Effector memory CD4-positive, alpha-beta T cell (primary cell): ENCODE measurements around the gene ENG.
A peak's percentile ranks its signal among the peaks of the same experiment; 100 is the strongest.

ENCODE experiments used
- DNase-seq, 3 donors: peaks; one replicate each; pipeline ENCODE4 v3.0.0-alpha.2; 2020
- H3K27ac ChIP-seq: 2 replicates; pipeline ENCODE4 v1.7.0; 2013; ENCODE audit warnings: mild to moderate bottlenecking, low read length, moderate library complexity; ENCODE audit not compliant: insufficient read depth, poor library complexity, severe bottlenecking
- H3K27me3 ChIP-seq: replicated peaks from 2 replicates; pipeline ENCODE4 v1.7.0; 2013; ENCODE audit warnings: mild to moderate bottlenecking, low read length; ENCODE audit not compliant: insufficient read depth, control insufficient read depth, poor library complexity, severe bottlenecking
- H3K36me3 ChIP-seq: 2 replicates; pipeline ENCODE4 v1.7.0; 2013; ENCODE audit warnings: mild to moderate bottlenecking, low read length, moderate library complexity; ENCODE audit not compliant: control insufficient read depth, insufficient read depth
- H3K4me1 ChIP-seq: 2 replicates; pipeline ENCODE4 v1.7.0; 2013; ENCODE audit warnings: low read length, mild to moderate bottlenecking; ENCODE audit not compliant: control insufficient read depth, insufficient read depth, poor library complexity, severe bottlenecking
- H3K4me3 ChIP-seq: 2 replicates; pipeline ENCODE4 v1.7.0; 2013; ENCODE audit warnings: low read length, low read depth, mild to moderate bottlenecking; ENCODE audit not compliant: insufficient read depth, poor library complexity, severe bottlenecking
- H3K9me3 ChIP-seq: 2 replicates; pipeline ENCODE4 v1.7.0; 2013; ENCODE audit warnings: mild to moderate bottlenecking, low read length, moderate library complexity; ENCODE audit not compliant: control insufficient read depth

Gene ENG

DNA sequence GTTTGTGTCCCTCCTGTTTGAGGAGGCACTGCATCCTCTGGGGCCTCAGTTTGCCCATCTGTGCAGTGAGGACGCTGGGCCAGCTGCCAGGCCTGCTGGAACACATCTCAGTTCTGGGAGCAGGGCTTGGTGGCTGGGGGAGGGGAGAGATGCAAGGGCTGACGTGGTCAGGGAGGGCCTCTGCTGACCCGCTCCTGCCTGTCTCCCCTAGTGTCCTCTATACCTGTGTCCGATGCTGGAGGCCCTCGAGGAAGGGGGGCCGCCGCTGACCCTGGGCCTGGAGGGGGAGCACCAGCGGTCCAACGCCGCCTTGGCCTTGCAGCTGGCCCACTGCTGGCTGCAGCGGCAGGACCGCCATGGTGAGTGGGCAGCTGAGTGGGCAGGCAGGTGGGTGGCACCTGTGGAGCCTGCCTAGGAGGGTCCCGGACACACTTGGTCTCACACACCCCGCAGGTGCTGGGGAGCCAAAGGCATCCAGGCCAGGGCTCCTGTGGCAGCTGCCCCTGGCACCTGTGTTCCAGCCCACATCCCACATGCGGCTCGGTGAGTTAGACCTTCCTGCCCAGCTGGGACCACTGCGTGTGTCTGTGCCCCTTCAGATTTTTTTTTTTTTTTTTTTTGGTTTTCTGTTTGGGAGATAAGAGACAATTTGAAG, 46.0 kb downstream of the ENG start:
- H3K9me3 ChIP-seq, result no peaks in the 10 kb centered on the region
- peaks cover 9% of the 10 kb centered on the region for H3K4me1 ChIP-seq
- no peak overlapping the region for H3K27ac ChIP-seq
- no peaks in the 10 kb centered on the region for H3K27me3 ChIP-seq
- peaks cover 55% of the 10 kb centered on the region for H3K36me3 ChIP-seq
- no peak overlapping the region for H3K4me3 ChIP-seq
- DNase-seq, result no peak

DNA sequence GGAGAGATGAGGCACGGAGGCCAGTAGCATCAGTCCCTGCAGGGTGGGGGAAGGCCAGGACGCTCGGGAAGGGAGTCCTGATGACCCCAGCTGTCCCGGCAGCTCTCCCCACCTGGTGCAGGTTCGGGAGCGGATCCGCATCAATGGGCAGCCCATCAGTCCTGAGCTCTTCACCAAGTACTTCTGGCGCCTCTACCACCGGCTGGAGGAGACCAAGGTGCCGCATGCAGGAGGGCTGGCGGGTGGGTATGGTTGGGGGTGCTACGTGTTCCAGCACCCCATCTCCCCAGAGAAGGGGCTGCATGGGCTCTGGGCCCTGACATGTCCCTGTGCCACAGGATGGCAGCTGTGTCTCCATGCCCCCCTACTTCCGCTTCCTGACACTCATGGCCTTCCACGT, 47.6 kb downstream of the ENG start:
- Histone ChIP-seq H3K36me3 (peaks cover 43% of the 10 kb centered on the region), H3K27me3 (no peaks in the 10 kb centered on the region), H3K4me3 (no peak overlapping the region), H3K27ac (no peak overlapping the region), H3K9me3 (no peaks in the 10 kb centered on the region), H3K4me1 (peaks cover 19% of the 10 kb centered on the region)
- no peak for DNase-seq

DNA sequence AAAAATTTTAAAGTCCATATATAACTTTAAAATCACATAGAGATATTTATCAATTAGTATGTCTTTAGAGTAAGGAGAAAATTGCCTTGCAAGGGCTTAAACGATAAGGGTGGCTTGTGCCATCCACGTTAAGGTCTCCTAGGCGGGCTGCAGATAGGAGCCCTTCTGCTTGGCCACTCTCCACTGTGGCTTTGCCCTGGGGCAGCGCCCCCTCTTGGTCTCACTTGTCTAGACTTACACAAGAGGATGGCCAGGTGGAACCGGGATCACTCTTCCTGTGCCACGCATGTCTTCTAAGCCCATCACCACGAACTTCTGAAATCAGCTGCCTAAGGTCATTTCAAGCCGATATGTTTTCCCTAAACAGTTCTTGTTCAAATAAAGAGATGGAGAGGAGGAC, 48.8 kb downstream of the ENG start:
- Histone ChIP-seq H3K27ac (no peak overlapping the region), H3K27me3 (no peaks in the 10 kb centered on the region), H3K4me1 (peaks cover 21% of the 10 kb centered on the region), H3K4me3 (no peak overlapping the region), H3K36me3 (peaks cover 40% of the 10 kb centered on the region), H3K9me3 (no peaks in the 10 kb centered on the region)
- DNase-seq, result no peak

DNA sequence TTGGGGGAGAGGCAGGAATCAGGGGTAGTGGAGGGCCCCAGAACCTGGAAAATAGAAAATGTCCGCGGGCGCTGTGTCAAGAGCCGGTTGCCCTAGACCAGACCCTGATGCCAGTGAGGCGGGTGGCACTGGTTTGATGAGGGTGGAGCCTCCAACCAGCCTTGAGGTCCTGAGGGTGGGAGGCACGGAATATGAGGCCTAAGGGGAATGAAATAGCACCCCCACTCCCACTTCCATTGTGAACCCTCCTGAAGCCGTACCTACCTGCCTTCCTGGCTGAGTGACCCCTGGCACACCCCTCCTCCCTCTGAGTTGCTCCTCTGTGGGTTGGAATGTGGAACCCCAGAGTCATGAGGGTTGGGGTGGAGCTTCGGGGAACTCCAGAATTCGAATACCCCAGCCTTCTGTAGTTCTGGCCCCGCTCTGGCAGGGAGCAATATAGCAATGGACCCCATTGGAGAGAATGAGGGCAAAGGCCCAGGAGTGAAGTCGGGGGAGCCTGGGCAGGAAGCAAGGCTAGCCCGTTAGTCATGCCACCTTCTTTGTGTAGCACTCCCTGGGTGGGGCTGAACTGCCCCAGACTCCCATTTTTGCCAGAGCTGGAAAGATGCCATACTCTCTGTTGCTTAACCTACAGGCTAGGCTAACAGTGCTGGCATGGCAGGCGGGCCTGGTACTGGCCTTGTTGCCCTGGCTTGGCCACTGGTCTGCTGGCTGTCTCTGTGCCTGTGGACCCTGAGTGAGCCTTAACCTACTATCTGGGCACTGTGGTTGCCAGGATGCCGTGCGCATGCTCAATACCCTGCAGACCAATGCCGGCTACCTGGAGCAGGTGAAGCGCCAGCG, 50.7 kb downstream of the ENG start:
- Histone ChIP-seq H3K9me3 (no peaks in the 10 kb centered on the region), H3K27me3 (no peaks in the 10 kb centered on the region), H3K4me1 (peaks cover 21% of the 10 kb centered on the region), H3K27ac (peak overlapping the region; percentile 88), H3K36me3 (peaks cover 24% of the 10 kb centered on the region), H3K4me3 (peak overlapping the region; percentile 93)
- no peak for DNase-seq

DNA sequence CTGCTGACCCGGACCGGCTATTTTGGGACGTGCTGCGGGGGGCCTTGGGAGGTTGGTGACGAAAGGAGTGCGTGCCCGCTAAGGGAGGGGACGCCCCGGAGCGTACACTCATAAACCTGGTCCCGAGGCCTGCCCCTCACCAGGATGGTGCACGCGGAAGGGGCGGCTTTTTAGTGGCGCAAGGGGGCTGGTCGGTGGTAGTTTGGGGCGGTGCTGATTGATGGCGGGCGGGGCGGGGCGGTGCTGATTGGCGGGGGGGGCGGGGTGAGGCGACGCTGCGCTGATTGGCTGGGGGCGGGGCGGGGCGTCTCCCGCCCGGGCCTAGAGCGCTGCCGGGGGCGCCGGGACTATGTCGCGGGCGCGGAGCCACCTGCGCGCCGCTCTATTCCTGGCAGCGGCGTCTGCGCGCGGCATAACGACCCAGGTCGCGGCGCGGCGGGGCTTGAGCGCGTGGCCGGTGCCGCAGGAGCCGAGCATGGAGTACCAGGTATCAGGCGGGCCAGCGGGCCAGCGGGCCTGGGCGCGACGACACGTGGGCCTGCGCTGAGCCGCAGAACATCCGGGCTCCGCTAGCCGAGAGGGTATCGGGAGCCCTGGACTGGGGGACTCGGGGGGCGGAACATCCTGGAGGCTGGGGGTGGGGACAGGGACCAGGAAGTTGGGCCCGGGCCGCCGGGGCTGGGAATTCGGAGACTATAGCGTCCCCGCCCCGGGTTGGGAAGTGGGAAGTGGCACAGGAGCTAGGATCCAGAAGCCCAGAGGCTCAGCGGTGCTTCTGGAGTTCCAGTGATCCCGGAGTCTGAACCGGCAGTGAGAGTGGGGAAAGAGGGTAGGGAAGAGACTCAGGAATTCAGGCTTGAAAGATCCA, 51.6 kb downstream of the ENG start, which contains the start of gene FPGS:
FPGS (plus strand) TSS at position 307 of the 868 bp plus-strand sequence; CDS start at position 350, 43 bp downstream.
- Histone ChIP-seq H3K27ac (peak within 1 kb of the TSS; percentile 88), H3K27me3 (no peaks in the 10 kb centered on the region), H3K36me3 (peaks cover 15% of the 10 kb centered on the region), H3K9me3 (no peaks in the 10 kb centered on the region), H3K4me1 (peaks cover 21% of the 10 kb centered on the region), H3K4me3 (peak within 1 kb of the TSS; percentile 93)
- DNase-seq, result peak; percentile 74 to 79 (median 79)

DNA sequence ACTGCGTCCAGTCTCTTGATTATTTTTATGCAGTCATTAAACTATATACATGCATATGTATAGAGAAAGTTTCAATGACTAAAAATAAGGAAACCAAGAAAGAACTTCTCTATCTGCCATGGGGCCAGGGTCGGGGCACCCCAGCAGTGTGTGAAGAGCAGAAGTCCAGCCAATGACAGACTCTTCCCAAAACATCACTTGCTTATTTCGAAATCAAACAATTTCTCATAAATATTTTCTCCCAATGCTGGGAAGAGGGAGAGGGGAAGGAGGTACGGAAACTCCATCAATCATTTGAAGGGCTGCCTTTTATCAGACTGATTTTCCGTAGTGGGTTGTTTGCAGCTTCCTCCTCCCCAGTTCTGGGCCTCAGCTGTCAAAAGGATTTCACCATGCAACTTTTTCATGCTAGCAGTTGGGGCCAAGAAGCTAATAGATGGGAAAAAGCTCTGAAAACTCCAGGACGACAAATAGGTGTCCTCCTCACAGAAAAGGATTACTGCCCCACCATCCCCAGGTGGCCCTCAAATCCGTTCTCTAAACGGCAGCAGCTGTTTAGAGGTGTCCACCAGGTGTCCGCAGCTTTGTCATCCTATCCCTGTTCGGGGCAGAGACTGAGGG, 52.4 kb downstream of the ENG start:
- Histone ChIP-seq H3K9me3 (no peaks in the 10 kb centered on the region), H3K27me3 (no peaks in the 10 kb centered on the region), H3K36me3 (peaks cover 8% of the 10 kb centered on the region), H3K27ac (peak overlapping the region; percentile 60), H3K4me3 (peak overlapping the region; percentile 44), H3K4me1 (peaks cover 25% of the 10 kb centered on the region)
- DNase-seq, result no peak

DNA sequence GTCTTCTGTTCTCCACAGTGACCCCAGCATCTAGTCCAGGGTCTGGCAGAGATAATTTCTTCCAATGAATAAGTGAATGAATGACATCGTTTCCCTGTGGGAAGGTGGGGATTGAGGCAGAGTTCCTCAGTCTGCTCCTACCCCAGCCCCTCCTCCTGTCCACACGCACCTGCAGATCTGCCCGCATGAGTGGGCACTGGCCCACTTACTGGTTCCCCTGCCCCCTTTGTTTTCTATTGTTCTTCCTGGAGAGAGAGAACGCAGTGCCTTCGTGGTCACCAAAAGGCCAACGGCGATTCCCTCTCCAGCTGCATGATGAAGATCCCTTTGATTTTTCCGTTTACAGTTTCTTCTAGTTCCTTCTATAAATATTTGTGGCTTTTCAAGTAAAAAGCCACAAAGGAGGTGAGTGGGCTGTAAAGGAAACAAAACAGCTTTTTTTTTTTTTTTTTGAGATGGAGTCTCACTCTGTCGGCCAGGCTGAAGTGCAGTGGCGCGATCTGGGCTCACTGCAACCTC, 57.5 kb downstream of the ENG start:
- H3K36me3 ChIP-seq, result no peaks in the 10 kb centered on the region
- H3K27ac ChIP-seq, result no peak overlapping the region
- DNase-seq, result no peak
- H3K27me3 ChIP-seq, result no peaks in the 10 kb centered on the region
- no peaks in the 10 kb centered on the region for H3K9me3 ChIP-seq
- H3K4me3 ChIP-seq, result no peak overlapping the region
- peaks cover 14% of the 10 kb centered on the region for H3K4me1 ChIP-seq

DNA sequence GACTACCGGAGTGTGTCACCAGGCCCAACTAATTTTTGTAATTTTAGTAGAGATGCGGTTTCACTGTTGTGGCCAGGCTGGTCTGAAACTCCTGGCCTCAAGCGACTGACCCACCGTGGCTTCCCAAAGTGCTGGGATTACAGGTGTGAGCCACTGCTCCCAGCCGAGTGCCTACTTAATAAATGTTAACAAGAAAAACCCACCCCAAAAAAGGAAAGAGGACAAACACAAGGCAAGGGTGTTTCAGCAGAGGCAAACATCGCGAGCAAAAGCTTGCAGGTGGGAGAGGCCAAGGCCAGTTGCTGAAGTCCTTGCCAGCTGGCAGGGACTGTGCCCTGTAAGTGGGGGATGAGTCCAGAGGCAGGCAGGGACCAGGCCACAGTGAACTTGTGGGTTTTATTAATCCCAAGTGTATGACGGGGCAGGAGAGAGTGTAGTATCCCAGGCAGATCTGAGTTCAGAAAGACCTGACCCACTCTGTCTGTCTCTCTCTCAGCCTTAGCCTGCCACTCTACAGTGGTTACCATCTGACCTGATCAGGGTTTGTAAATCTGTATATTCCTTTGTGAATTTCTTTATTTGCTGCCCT, 58.1 kb downstream of the ENG start:
- H3K27me3 ChIP-seq, result no peaks in the 10 kb centered on the region
- no peaks in the 10 kb centered on the region for H3K9me3 ChIP-seq
- no peak overlapping the region for H3K4me3 ChIP-seq
- DNase-seq, result no peak
- no peaks in the 10 kb centered on the region for H3K36me3 ChIP-seq
- H3K4me1 ChIP-seq, result peaks cover 13% of the 10 kb centered on the region
- no peak overlapping the region for H3K27ac ChIP-seq
